HepG2 (cell line): Measurements from ENCODE around the gene CYTH1. TPM values are rescaled to one million over a fixed set of nuclear protein-coding genes. Genes with fewer than 3 reads are reported as not detected.
A peak's percentile ranks its signal among the peaks of the same experiment; 100 is the strongest.

ENCODE experiments used
- AHDC1 ChIP-seq: sonication (generic); formaldehyde crosslinking; IDR thresholded peaks from 2 replicates; pipeline ENCODE4 v1.5.1; 2020; ENCODE audit warnings: mild to moderate bottlenecking, missing genetic modification reagents, borderline replicate concordance
- ARNT ChIP-seq: fragments of 450-650 bp; IDR thresholded peaks from 2 replicates; pipeline ENCODE4 v1.6.1; 2017
- ELK4 ChIP-seq: sonication (generic); formaldehyde crosslinking; IDR thresholded peaks from 2 replicates; pipeline ENCODE4 v1.9.0; 2021; ENCODE audit warnings: missing genetic modification reagents, borderline replicate concordance
- FUBP1 ChIP-seq: sonication (generic); formaldehyde crosslinking; IDR thresholded peaks from 2 replicates; pipeline ENCODE4 v1.5.1; 2020; ENCODE audit warnings: missing genetic modification reagents, mild to moderate bottlenecking, borderline replicate concordance
- LBX2 ChIP-seq: sonication (generic); formaldehyde crosslinking; IDR thresholded peaks from 2 replicates; pipeline ENCODE4 v1.5.0; 2020; ENCODE audit warnings: missing genetic modification reagents, mild to moderate bottlenecking, borderline replicate concordance
- MZF1 ChIP-seq: sonication (generic); formaldehyde crosslinking; IDR thresholded peaks from 2 replicates; pipeline ENCODE4 v1.8.1; 2023; ENCODE audit warnings: mild to moderate bottlenecking, missing genetic modification reagents, borderline replicate concordance
- PHB2 ChIP-seq: fragments of 450-650 bp; IDR thresholded peaks from 2 replicates; pipeline ENCODE4 v1.6.1; 2018; ENCODE audit not compliant: partially characterized antibody
- RBM39 ChIP-seq: fragments of 200-400 bp; formaldehyde crosslinking; IDR thresholded peaks from one replicate; pipeline ENCODE4 v1.6.1; 2018; ENCODE audit warnings: antibody characterized with exemption, mild to moderate bottlenecking, low read depth, low read length; ENCODE audit not compliant: poor library complexity, severe bottlenecking
- SKIL ChIP-seq: sonication (generic); formaldehyde crosslinking; IDR thresholded peaks from 2 replicates; pipeline ENCODE4 v1.8.0; 2022; ENCODE audit warnings: missing genetic modification reagents, mild to moderate bottlenecking, moderate library complexity, borderline replicate concordance
- TOE1 ChIP-seq: sonication (generic); formaldehyde crosslinking; IDR thresholded peaks from 2 replicates; pipeline ENCODE4 v1.4.0; 2020; ENCODE audit warnings: mild to moderate bottlenecking, missing genetic modification reagents
- TSC22D2 ChIP-seq: sonication (generic); formaldehyde crosslinking; IDR thresholded peaks from 2 replicates; pipeline ENCODE4 v1.5.1; 2020; ENCODE audit warnings: missing genetic modification reagents, mild to moderate bottlenecking, borderline replicate concordance
- ZNF230 ChIP-seq: sonication (generic); formaldehyde crosslinking; IDR thresholded peaks from 2 replicates; pipeline ENCODE4 v1.4.0; 2020; ENCODE audit warnings: mild to moderate bottlenecking, missing genetic modification reagents
- ZNF549 ChIP-seq: sonication (generic); formaldehyde crosslinking; IDR thresholded peaks from 2 replicates; pipeline ENCODE4 v1.5.0; 2020; ENCODE audit warnings: missing genetic modification reagents
- ZNF564 ChIP-seq: sonication (generic); formaldehyde crosslinking; IDR thresholded peaks from 2 replicates; pipeline ENCODE4 v1.8.1; 2023; ENCODE audit warnings: mild to moderate bottlenecking, missing genetic modification reagents
- ZNF629 ChIP-seq: sonication (generic); formaldehyde crosslinking; conservative IDR thresholded peaks from 2 replicates; pipeline ENCODE4 v1.5.0; 2020; ENCODE audit warnings: missing genetic modification reagents
- ZNF652 ChIP-seq: IDR thresholded peaks from 2 replicates; pipeline ENCODE4 v1.6.1; 2016; ENCODE audit warnings: low read depth, borderline replicate concordance
- polyA plus RNA-seq, 8 experiments: library from polyadenylated mRNA; depleted of rRNA in 3 of 8; stranded (reverse) in 7 of 8; unstranded in 1 of 8; fragments of >200 nt; fragmentation: Illumina TruSeq in 4 of 8; extraction: Trizol in 4 of 8; gene quantifications; 2 replicates each; pipeline versions ENCODE4 v1.2.1 to v1.2.3, GENCODE V29; 2011 to 2016; ENCODE audit warnings: low read depth in 4 of 8, missing spikeins in 1 of 8, mixed read lengths in 1 of 8; ENCODE audit not compliant: insufficient read depth in 1 of 8
- total RNA-seq, 5 experiments: library from RNA; depleted of rRNA; stranded (reverse); fragments of >200 nt; fragmentation: Illumina TruSeq; extraction: Trizol; gene quantifications; 2 replicates each; pipeline ENCODE4 v1.2.3, GENCODE V29; 2016; ENCODE audit warnings: low read depth in 1 of 5

The CYTH1 gene
- total and polyA plus RNA-seq, 2 of the 13 experiments (the other 11 are each of a cell fraction or from before 2014, with no cell fraction given) = 20.1 to 48.9 TPM

- TF ChIP-seq TSC22D2 (CRISPR knock-in tag) = no peak
- TF ChIP-seq ARNT = no peak
- no peak for TF ChIP-seq LBX2 (CRISPR knock-in tag)
- TF ChIP-seq FUBP1 = no peak; the same call in 1 of the 2 replicates
- no peak for TF ChIP-seq MZF1 (CRISPR knock-in tag)
- peak; percentile 12; the same call in 1 of the 2 replicates for TF ChIP-seq AHDC1 (CRISPR knock-in tag)
- 0 out of 2 replicates have a peak, but pooled peaks have one; percentile 7 for TF ChIP-seq ZNF549 (CRISPR knock-in tag)
- TF ChIP-seq ZNF652 (CRISPR knock-in tag) = peak; percentile 36; the same call in 1 of the 2 replicates
- TF ChIP-seq RBM39 = no peak
- TF ChIP-seq ZNF629 = no peak; the same call in 1 of the 2 replicates
- TF ChIP-seq ZNF230 (CRISPR knock-in tag) = peak; percentile 86; the same call in 1 of the 2 replicates
- peak; percentile 85 for TF ChIP-seq SKIL (CRISPR knock-in tag)
- no peak for TF ChIP-seq ELK4 (CRISPR knock-in tag)
- no peak for TF ChIP-seq ZNF564 (CRISPR knock-in tag)
- TF ChIP-seq TOE1 (CRISPR knock-in tag) = no peak
- TF ChIP-seq PHB2 = no peak
These were observed 115.8 kb downstream of the CYTH1 start (continued) for GRCh38 chr17:78665952-78666920.
